Stimulated activated CD8-positive, alpha-beta memory T cell treated with anti-CD3 and anti-CD28 coated beads, Interleukin-15, amount 100 ng/mL, for 48 hours (primary cell): ENCODE measurements around the gene RBMS1.
A peak's percentile ranks its signal among the peaks of the same experiment; 100 is the strongest.
"Not testable (repeated sequence)": the region's sequence is repeated elsewhere in the genome, so short reads cannot be mapped to it uniquely, and the experiment has no call there.

Source experiments
- DNase-seq, 2 donors: peaks; one replicate each; pipeline ENCODE4 v3.0.0-alpha.2; 2020; ENCODE audit warnings: low read depth in 2 of 2

The RBMS1 gene

DNA sequence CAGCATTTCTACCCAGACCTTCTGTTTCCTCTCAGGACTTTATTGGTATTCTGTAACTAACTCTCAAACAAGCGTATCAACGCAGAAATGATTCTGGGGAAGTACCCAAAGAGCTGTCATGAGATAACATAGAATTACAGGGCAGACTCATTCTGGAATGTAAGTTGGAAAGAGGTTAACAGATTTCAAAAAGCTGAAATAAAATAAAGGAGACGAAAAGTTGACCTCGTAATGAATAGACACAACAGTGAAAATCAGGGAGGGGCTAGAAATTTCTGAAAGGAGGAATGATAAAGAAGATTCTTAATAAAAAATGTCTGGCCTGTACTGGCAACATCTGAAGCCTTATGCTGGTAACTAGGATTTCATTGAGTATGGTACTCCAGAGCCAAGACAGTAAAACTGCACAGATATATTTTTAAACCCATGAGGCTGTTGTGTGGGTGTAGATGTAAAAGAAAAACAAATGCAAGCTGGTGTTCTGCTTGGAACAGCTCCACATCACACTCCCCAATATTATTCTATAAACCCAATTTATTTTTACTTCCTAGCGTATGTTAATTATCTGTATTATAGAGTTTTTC is 23.9 kb downstream of the RBMS1 start:
- DNase-seq = no peak

DNA sequence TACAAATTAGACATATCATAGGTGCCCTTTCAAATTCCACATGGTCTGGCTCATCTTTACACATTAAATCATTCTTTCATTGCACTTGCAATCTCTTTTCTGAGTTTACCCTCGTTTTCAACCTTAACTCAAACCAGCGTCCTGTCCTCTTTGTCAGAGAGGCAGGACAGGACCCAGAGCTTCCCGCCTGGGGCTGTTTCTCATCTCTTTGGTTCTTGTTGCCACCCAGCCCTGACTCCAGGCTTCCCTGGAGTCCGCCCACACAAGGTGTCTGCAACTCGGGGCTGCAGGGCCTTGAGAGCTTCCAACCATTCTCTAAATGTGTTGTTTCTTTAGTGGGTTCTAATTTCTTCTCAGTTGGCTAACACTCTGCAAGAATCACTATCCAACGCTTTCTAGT is 24.4 kb downstream of the RBMS1 start:
- DNase-seq = no peak

GRCh38 chr2:160467086-160467485 is 26.5 kb downstream of the RBMS1 start:
- no peak for DNase-seq

GRCh38 chr2:160465406-160465805 is 28.2 kb downstream of the RBMS1 start:
- DNase-seq = no peak

GRCh38 chr2:160465002-160465401 is 28.6 kb downstream of the RBMS1 start:
- DNase-seq = no peak

DNA sequence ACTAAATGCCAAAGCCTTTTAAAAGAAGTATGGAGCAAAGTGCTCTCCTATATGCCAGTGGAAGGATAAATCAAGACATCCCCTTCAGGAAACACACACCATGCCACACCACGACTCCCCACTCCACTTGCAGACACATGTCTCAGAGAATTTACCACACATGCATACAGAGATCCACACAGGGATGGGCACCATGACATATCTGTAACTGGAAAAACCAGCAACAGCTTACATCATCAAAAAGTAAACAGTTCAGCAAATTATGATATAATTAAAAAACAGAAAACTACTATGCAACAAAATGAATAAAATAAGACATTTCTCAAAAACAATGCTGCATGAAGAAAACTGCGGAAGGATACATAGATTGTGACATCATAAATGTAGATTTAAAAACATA is 29.6 kb downstream of the RBMS1 start:
- DNase-seq = no peak

GRCh38 chr2:160463245-160463644 is 30.4 kb downstream of the RBMS1 start:
- DNase-seq = peak in 1 of 2 donors; percentile 8

- no peak for DNase-seq
These were observed 33.3 kb downstream of the RBMS1 start for GRCh38 chr2:160460333-160460731.

- DNase-seq = no peak
These were observed 33.9 kb downstream of the RBMS1 start for GRCh38 chr2:160459538-160460332.

- no peak for DNase-seq
These were observed 34.7 kb downstream of the RBMS1 start for GRCh38 chr2:160458718-160459453.

GRCh38 chr2:160457588-160457987 is 36.0 kb downstream of the RBMS1 start:
- no peak for DNase-seq

GRCh38 chr2:160454070-160454797 is 39.4 kb downstream of the RBMS1 start:
- DNase-seq = no peak

DNA sequence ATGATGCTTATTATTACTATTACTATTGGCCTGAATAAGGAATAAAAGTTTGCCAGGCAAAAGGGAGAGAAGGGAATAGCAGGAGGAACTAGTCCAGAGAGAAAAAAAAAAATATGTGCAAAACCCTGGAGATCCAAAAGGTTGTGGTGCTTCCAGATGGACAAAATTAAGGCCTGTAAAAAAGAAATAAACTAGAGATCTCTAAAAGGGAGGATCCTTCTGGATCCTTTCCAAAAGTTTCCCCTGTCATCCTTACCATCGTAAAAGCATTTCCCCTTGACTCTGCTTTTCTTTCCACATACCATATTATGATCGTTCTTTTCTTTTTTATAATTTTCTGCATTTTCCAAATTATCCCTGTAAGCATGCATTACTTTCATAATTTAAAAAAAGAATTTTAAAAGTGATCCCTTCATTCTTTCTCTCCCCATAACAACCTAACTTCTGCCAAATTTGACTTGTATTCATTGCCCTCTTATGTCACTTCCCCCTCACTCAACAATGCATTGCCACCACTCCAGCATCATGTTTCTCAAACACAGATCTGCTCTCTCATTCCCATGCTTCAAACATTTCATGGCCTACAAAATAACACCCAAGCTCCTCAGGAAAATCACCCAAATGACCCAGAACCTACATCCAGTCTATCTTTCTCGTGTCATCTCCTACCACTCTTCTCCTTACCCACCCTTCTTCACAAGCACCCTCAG is 40.3 kb downstream of the RBMS1 start:
- DNase-seq = no peak

- DNase-seq = no peak
These were observed 43.1 kb downstream of the RBMS1 start for GRCh38 chr2:160450486-160450885.

DNA sequence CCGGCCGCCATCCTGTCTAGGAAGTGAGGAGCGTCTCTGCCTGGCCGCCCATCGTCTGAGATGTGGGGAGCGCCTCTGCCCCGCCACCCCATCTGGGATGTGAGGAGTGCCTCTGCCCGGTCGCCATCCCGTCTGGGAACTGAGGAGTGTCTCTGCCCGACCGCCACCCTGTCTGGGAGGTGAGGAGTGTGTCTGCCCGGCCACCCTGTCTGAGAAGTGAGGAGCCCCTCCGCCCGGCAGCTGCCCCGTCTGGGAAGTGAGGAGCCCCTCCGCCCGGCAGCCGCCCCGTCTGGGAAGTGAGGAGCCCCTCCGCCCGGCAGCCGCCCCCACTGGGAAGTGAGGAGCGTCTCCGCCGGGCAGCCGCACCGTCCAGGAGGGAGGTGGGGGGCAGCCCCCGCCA is 44.8 kb downstream of the RBMS1 start:
- not testable (repeated sequence) for DNase-seq

DNA sequence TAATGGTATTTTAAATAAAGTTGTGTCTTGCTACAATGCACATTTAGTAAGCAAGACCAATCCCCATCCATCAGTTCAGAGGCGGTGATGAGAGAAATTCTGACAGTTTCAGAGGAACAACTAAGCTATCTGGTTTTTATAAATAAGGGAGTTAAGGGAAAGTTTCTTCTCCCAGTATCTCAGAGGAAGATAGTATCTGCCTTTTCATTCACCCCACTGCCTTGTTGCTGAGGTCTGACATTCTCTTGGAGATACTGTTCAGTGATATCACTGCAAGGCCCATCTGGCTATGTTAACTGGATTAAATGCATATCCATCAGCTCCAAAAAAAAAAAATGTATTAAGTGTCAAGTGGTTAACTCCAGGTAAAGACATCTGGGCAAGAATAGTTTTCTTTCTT is 47.9 kb downstream of the RBMS1 start:
- no peak for DNase-seq

- no peak for DNase-seq
These were observed 51.0 kb downstream of the RBMS1 start for GRCh38 chr2:160442603-160443002.

- no peak for DNase-seq
These were observed 52.7 kb downstream of the RBMS1 start for GRCh38 chr2:160440888-160441287.

DNA sequence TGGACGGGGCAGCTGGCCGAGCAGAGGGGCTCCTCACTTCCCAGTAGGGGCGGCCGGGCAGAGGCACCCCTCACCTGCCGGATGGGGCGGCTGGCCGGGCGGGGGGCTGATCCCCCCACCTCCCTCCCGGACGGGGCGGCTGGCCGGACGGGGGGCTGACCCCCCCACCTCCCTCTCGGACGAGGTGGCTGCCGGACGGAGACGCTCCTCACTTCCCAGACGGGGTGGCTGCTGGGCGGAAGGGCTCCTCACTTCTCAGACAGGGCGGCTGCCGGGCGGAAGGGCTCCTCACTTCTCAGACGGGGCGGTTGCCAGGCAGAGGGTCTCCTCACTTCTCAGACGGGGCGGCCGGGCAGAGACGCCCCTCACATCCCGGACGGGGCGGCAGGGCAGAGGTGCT is 54.6 kb downstream of the RBMS1 start:
- not testable (repeated sequence) for DNase-seq

DNA sequence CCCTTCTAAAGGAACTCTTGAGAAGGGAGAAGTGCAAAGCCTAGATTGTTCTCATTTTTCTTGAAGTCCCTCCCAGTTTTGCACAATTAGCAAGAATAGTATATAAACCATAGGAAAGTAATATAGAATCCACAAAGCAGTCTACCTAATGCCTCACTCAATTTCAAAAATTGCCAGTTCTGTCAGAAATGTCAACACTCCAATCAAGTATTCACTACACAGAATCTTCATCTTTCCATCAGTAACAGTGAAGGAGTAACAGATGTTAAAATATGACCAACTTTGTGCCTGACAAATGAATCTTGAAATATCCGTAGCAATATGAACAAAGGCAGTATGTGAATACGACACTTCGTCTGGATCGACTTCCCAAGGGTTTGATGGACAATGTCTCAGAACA is 56.3 kb downstream of the RBMS1 start:
- DNase-seq = no peak

- DNase-seq = no peak
These were observed 59.2 kb downstream of the RBMS1 start for GRCh38 chr2:160434254-160434948.
